Measurements from ENCODE around the gene RAD51B.
A peak's percentile ranks its signal among the peaks of the same experiment; 100 is the strongest.
"Not testable (repeated sequence)": the region's sequence is repeated elsewhere in the genome, so short reads cannot be mapped to it uniquely, and the experiment has no call there.

RAD51B gene

GRCh38 chr14:68113343-68113930 is 293.9 kb downstream of the RAD51B start:
- DNase-seq (ENCODE audit: low read depth), result no peak

GRCh38 chr14:68115952-68116351 is 296.4 kb downstream of the RAD51B start:
- not testable (repeated sequence) for DNase-seq (ENCODE audit: low read depth)

GRCh38 chr14:68122651-68123050 is 303.1 kb downstream of the RAD51B start:
- no peak for DNase-seq (ENCODE audit: low read depth)

GRCh38 chr14:68124050-68124449 is 304.5 kb downstream of the RAD51B start:
- DNase-seq (ENCODE audit: low read depth), result no peak

GRCh38 chr14:68124979-68125731 is 305.6 kb downstream of the RAD51B start:
- DNase-seq (ENCODE audit: low read depth), result no peak

- no peak for DNase-seq (ENCODE audit: low read depth)
These were observed 307.6 kb downstream of the RAD51B start for GRCh38 chr14:68127166-68127565.

GRCh38 chr14:68131907-68132306 is 312.3 kb downstream of the RAD51B start:
- DNase-seq (ENCODE audit: low read depth), result no peak

GRCh38 chr14:68132563-68133121 is 313.1 kb downstream of the RAD51B start:
- DNase-seq (ENCODE audit: low read depth), result no peak

GRCh38 chr14:68133856-68134255 is 314.3 kb downstream of the RAD51B start:
- no peak for DNase-seq (ENCODE audit: low read depth)

GRCh38 chr14:68135028-68135427 is 315.4 kb downstream of the RAD51B start:
- DNase-seq (ENCODE audit: low read depth), result no peak

- DNase-seq (ENCODE audit: low read depth), result no peak
These were observed 316.0 kb downstream of the RAD51B start for GRCh38 chr14:68135566-68135965.

- DNase-seq (ENCODE audit: low read depth), result peak; percentile 93
These were observed 318.4 kb downstream of the RAD51B start for GRCh38 chr14:68137704-68138619.

- DNase-seq (ENCODE audit: low read depth), result no peak
These were observed 320.0 kb downstream of the RAD51B start for GRCh38 chr14:68139431-68140075.

GRCh38 chr14:68140076-68140741 is 320.6 kb downstream of the RAD51B start:
- DNase-seq (ENCODE audit: low read depth), result peak; percentile 95

- DNase-seq (ENCODE audit: low read depth), result no peak
These were observed 321.2 kb downstream of the RAD51B start for GRCh38 chr14:68140806-68141205.

GRCh38 chr14:68141281-68142088 is 321.9 kb downstream of the RAD51B start:
- no peak for DNase-seq (ENCODE audit: low read depth)

- DNase-seq (ENCODE audit: low read depth), result peak; percentile 81
These were observed 323.8 kb downstream of the RAD51B start for GRCh38 chr14:68143341-68143841.

GRCh38 chr14:68144051-68144681 is 324.6 kb downstream of the RAD51B start:
- DNase-seq (ENCODE audit: low read depth), result no peak

- DNase-seq (ENCODE audit: low read depth), result no peak
These were observed 325.5 kb downstream of the RAD51B start for GRCh38 chr14:68145036-68145435.

GRCh38 chr14:68145539-68145938 is 326.0 kb downstream of the RAD51B start:
- no peak for DNase-seq (ENCODE audit: low read depth)

Measured in stromal cell of bone marrow (primary cell).